Measurements from ENCODE around the gene SLC38A8.

DNA sequence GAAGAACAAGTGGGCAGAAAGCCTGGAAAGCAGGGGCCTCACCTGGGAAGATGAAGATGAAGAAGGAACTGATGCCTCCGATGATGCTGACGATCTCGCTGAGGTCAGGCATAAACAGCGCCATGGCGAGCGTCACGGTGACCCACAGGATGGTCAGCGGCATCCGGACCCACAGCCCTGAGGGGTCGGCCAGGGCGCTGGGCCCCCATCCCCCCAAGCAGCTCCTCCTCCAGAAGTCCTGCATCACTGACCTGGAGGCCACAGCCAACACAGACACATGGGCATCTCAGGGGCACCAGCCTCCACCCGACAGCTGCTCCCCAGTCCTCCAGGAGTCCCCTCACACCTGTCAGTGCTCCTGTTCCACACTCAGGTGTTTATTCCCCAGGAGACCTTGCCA lies 26.1 kb downstream of the SLC38A8 start:
- TF ChIP-seq POLR2A (IDR thresholded peaks at IDR 0.05) (no peak), POLR2AphosphoS5 (IDR thresholded peaks at IDR 0.05) (no peak)
